Amygdala (tissue), 56 donors: ENCODE data around the gene SLC5A6.

Experiments
- DNase-seq, 56 donors: peaks; one replicate each; lab custom pipeline; 2025; lab: John Stamatoyannopoulos, UW

SLC5A6 gene

GRCh38 chr2:27237341-27237945 is 25.4 kb upstream of the SLC5A6 start:
- no peak for DNase-seq

DNA sequence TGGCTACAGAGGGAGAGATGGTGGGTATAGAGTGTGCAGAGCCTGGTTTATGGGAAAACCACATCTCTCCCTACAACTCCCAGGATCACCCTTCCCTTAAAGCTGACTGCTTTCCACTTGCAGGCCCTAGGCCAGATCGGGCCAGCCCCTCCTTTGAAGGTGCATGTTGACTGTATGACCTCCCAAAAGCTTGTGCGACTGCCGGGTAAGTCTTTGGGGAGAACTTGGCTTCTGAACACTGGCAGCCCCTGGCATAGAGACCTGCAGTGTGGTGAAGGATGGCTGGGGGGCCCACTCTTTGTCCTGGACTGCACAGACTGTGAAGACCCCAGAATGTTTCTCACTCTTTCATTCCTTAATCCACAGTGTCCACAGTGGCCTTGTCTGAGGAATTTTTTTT is 24.6 kb upstream of the SLC5A6 start:
- DNase-seq: no peak

- DNase-seq: no peak
Observed at GRCh38 chr2:27236136-27236535, 24.1 kb upstream of the SLC5A6 start.

DNA sequence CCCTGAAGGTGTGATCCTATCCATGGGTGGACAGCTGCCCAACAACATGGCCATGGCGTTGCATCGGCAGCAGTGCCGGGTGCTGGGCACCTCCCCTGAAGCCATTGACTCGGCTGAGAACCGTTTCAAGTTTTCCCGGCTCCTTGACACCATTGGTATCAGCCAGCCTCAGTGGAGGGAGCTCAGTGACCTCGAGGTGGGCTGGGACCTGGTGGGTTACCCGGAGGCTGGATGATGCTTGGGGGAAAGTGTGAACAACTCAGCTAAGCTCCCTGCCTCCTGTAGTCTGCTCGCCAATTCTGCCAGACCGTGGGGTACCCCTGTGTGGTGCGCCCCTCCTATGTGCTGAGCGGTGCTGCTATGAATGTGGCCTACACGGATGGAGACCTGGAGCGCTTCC is 21.3 kb upstream of the SLC5A6 start:
- DNase-seq: no peak

DNA sequence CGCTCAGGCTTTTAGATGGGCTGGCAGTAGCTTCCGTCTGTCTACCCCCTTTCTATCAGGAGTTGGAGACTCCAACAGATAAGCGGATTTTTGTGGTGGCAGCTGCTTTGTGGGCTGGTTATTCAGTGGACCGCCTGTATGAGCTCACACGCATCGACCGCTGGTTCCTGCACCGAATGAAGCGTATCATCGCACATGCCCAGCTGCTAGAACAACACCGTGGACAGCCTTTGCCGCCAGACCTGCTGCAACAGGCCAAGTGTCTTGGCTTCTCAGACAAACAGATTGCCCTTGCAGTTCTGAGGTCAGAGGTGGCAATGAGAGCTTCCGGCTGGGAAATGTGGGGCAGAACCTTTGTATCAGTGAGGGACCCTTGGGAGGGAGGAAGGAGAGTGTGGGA is 19.9 kb upstream of the SLC5A6 start:
- DNase-seq: no peak

- DNase-seq: no peak
Observed at GRCh38 chr2:27227501-27227900, 15.4 kb upstream of the SLC5A6 start.

- DNase-seq: no peak
Observed at GRCh38 chr2:27225526-27225925, 13.5 kb upstream of the SLC5A6 start.

GRCh38 chr2:27223416-27223815 is 11.3 kb upstream of the SLC5A6 start:
- no peak for DNase-seq

GRCh38 chr2:27222407-27222806 is 10.3 kb upstream of the SLC5A6 start:
- DNase-seq: no peak

- DNase-seq: no peak
Observed at GRCh38 chr2:27221166-27221565, 9.1 kb upstream of the SLC5A6 start.

DNA sequence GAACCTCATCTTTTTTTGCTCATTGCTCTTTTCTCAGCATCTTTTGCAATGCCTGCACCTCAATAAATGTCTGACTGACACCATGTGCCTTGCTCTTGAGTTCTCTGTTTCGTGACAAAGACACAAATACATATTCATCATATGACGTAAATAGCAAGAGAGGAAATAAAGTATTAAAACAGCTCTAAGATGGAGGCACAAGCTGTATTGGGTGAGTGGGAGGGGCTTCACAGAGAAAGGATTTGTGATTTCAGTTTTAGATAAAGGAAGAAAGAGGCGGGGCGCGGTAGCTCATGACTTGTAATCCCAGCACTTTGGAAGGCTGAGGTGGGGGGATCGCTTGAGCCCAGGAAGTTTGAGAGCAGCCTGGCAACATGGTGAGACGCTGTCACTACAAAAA is 8.0 kb upstream of the SLC5A6 start:
- no peak for DNase-seq

- DNase-seq: no peak
Observed at GRCh38 chr2:27219091-27219490, 7.0 kb upstream of the SLC5A6 start.

- DNase-seq: no peak
Observed at GRCh38 chr2:27218614-27219013, 6.5 kb upstream of the SLC5A6 start.

DNA sequence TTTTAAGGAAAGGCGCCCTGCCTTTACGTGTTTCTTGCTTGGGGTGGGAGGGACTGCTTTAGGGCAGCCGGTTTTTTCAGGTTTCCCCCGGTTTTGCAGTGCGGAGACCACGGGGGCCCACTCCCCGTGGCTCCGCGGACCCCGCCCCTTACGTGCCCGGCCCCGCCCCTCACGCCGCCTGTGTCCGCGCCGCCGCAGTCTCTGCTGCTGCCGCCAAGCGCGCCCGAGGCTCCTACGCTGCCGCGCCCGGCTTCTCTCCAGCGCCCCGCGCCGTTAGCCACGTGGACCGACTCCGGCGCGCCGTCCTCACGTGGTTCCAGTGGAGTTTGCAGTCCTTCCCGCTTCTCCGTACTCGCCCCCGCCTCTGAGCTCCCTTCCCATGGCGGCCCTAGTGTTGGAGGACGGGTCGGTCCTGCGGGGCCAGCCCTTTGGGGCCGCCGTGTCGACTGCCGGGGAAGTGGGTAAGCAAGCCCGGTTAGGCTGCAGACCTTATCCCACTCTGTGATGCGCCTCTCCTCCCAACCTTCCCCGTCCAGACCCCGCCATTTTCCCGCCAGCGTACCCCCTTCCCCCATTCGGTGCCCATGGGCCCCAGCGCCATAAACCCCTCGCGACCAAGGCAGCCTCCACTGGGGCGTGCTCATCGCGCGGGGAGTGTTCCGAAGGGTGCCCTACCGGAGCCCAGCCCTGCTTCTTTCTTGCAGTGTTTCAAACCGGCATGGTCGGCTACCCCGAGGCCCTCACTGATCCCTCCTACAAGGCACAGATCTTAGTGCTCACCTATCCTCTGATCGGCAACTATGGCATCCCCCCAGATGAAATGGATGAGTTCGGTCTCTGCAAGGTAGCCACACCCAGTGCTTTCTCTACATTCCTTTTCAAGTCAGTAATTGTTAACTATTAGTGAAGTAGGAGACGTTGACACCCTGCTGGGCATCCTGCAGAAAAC is 5.4 kb upstream of the SLC5A6 start, which contains the start of gene CAD:
Gene CAD (plus strand): TSS at position 197 of the 949 bp plus-strand sequence. CDS start 183 bp downstream, at position 380.
- peak; percentile 18 to 89 (median 69) for DNase-seq

GRCh38 chr2:27216416-27217137 is 4.5 kb upstream of the SLC5A6 start:
- DNase-seq: no peak

- DNase-seq: no peak
Observed at GRCh38 chr2:27214941-27215340, 2.9 kb upstream of the SLC5A6 start.

- DNase-seq: peak in 5 of 56 donors; percentile 27 to 56 (median 46)
Observed at GRCh38 chr2:27212626-27213471, 781 bp upstream of the SLC5A6 start.

- peak in 1 of 56 donors; percentile 73 for DNase-seq
Observed at GRCh38 chr2:27211241-27211942, 676 bp downstream of the SLC5A6 start.

DNA sequence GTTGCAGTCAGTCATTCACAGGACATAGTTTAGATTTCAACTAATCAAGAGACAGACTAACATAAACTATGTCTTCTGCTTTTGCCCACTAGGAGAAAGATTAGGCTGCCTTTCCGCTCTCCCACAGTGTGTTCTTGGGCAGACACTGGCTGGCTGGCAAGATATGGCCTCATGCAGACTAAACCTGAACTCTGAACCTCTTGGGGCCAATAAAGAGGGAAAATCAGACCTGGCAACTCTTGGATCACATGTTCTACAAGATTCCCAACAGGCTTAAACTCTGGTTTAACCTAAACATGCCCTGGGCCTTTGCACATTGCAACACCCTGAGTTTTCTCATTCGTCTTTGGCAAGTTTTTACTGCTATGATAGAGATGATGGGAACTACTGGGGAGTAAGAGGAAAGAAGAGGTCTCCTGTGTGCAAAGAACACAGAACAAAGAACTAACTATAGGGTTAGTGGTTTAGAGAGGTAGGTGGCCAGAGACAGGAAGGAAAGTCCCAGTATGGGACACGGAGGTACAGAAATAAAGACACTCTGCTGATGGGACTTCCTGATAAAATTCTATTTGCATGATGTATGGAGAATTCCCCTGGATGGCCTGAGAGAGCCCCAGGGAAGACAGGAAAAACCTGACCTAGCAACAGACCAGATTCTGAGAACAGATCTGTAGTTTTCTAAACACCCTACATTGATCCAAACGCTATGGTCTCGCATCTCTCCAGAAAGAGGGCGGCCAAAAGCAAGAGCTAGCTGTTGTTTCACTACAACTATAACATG is 2.3 kb downstream of the SLC5A6 start:
- DNase-seq: no peak
